CD4-positive, CD25-positive, alpha-beta regulatory T cell (primary cell): ENCODE results near the gene MOB1A. TPM values are rescaled to one million over a fixed set of nuclear protein-coding genes. Genes with fewer than 3 reads are reported as not detected.

Experiments
- polyA plus RNA-seq, 4 donors: library from polyadenylated mRNA; unstranded; fragments of 300-500 nt; fragmentation: Illumina TruSeq; gene quantifications; one replicate each; pipeline ENCODE4 v1.2.3, GENCODE V29; 2021
- total RNA-seq: library from RNA; stranded (reverse); gene quantifications from one replicate; pipeline ENCODE4 v1.2.3, GENCODE V29; 2022

MOB1A gene
- total and polyA plus RNA-seq, 5 donors from 2014 or later = 152 to 209 (median 162) TPM

Other genes with a start within 250 kb of the MOB1A start
- 26.3 TPM for gene TET3, start 194.0 kb downstream of the MOB1A start, total RNA-seq
- gene TET3, start 194.0 kb downstream of the MOB1A start, polyA plus RNA-seq = under 1 TPM; 0.22 to 0.30 (median 0.26) TPM
- gene BOLA3, start 31.0 kb downstream of the MOB1A start, total RNA-seq = 12.1 TPM
- gene BOLA3, start 31.0 kb downstream of the MOB1A start, polyA plus RNA-seq = 10 to 100 TPM; 60.4 to 76.4 (median 67.3) TPM
- gene MTHFD2, start 19.7 kb upstream of the MOB1A start, total RNA-seq = 48.1 TPM
- 10 to 100 TPM; 18.5 to 36.6 (median 26.5) TPM for gene MTHFD2, start 19.7 kb upstream of the MOB1A start, polyA plus RNA-seq
- gene SLC4A5, start 164.5 kb upstream of the MOB1A start, total RNA-seq = 12.7 TPM
- under 1 TPM; 0.30 to 0.93 (median 0.62) TPM for gene SLC4A5, start 164.5 kb upstream of the MOB1A start, polyA plus RNA-seq
- gene DCTN1, start 201.4 kb upstream of the MOB1A start, total RNA-seq = 83.5 TPM
- 10 to 100 TPM; 42.9 to 58.9 (median 47.0) TPM for gene DCTN1, start 201.4 kb upstream of the MOB1A start, polyA plus RNA-seq
- gene C2orf81, start 242.7 kb upstream of the MOB1A start, total RNA-seq = 1.1 TPM
- 1 to 10 TPM; 1.2 to 3.9 (median 2.3) TPM for gene C2orf81, start 242.7 kb upstream of the MOB1A start, polyA plus RNA-seq
- 18.4 TPM for gene WDR54, start 242.9 kb upstream of the MOB1A start, total RNA-seq
- 10 to 100 TPM; 49.4 to 84.3 (median 59.2) TPM for gene WDR54, start 242.9 kb upstream of the MOB1A start, polyA plus RNA-seq